K562 (cell line): ENCODE data around the gene ABCA13.

Source experiments
- CHD1 ChIP-seq: fragments of 200-600 bp; sonication (generic); IDR thresholded peaks from one replicate; pipeline ENCODE4 v1.6.1; 2012; ENCODE audit warnings: mild to moderate bottlenecking, moderate library complexity, low read length, inconsistent platforms
- EP300 ChIP-seq: IDR thresholded peaks from 2 replicates; pipeline ENCODE4 v1.6.1; 2012; ENCODE audit warnings: low read length, improper control_type of control experiment
- FIP1L1 ChIP-seq: fragments of 200-400 bp; formaldehyde crosslinking; IDR thresholded peaks from 2 replicates; pipeline ENCODE4 v1.6.1; 2018; ENCODE audit warnings: mild to moderate bottlenecking, low read depth, low read length; ENCODE audit not compliant: poor library complexity, severe bottlenecking
- FOXA3 ChIP-seq, 2 experiments: fragments of 450-650 bp in 1 of 2; sonication (generic) in 1 of 2; formaldehyde crosslinking; IDR thresholded peaks in 1 of 2; conservative IDR thresholded peaks in 1 of 2; 2 replicates each; pipeline versions ENCODE4 v1.4.0 to v1.8.0; 2020 to 2022; ENCODE audit warnings: mild to moderate bottlenecking in 2 of 2, missing genetic modification reagents in 1 of 2
- HMG20A ChIP-seq: fragments of 450-650 bp; formaldehyde crosslinking; conservative IDR thresholded peaks from 2 replicates; pipeline ENCODE4 v1.4.0; 2020; ENCODE audit warnings: mild to moderate bottlenecking, mixed read lengths
- NFXL1 ChIP-seq: fragments of 450-650 bp; formaldehyde crosslinking; IDR thresholded peaks from 2 replicates; pipeline ENCODE4 v1.4.0; 2021; ENCODE audit warnings: mild to moderate bottlenecking
- SRSF7 ChIP-seq: fragments of 200-400 bp; formaldehyde crosslinking; optimal IDR thresholded peaks from 2 replicates; pipeline ENCODE3; 2017; ENCODE audit warnings: mild to moderate bottlenecking, low read depth, low read length
- ZNF311 ChIP-seq: fragments of 250-450 bp; sonication (Bioruptor Pico); IDR thresholded peaks from 2 replicates; pipeline ENCODE4 v1.4.0; 2020; ENCODE audit warnings: mild to moderate bottlenecking, moderate library complexity
- ZNF561 ChIP-seq: fragments of 450-650 bp; formaldehyde crosslinking; conservative IDR thresholded peaks from 2 replicates; pipeline ENCODE4 v1.4.0; 2020; ENCODE audit warnings: mild to moderate bottlenecking, moderate library complexity
- TF ChIP-seq, protein P1 (sequence below), 2 experiments: fragments of 450-650 bp; formaldehyde crosslinking in 1 of 2; IDR thresholded peaks; 2 replicates each; pipeline versions ENCODE4 v1.4.0 to v1.6.1; 2014 to 2020; ENCODE audit warnings: mild to moderate bottlenecking in 2 of 2, borderline replicate concordance in 1 of 2, low read depth in 1 of 2
- TF ChIP-seq, protein P2 (sequence below), 3 experiments: IDR thresholded peaks in 2 of 3; conservative IDR thresholded peaks in 1 of 3; 2 replicates each; pipeline ENCODE4 v1.5.1; 2011 to 2012; ENCODE audit warnings: low read length in 3 of 3, mild to moderate bottlenecking in 3 of 3, control low read depth in 2 of 3, improper control_type of control experiment in 1 of 3, inconsistent platforms in 1 of 3, low read depth in 1 of 3, mixed read lengths in 1 of 3, moderate library complexity in 1 of 3; ENCODE audit not compliant: insufficient read depth in 2 of 3
- TF ChIP-seq, protein P3 (sequence below): sonication (generic); formaldehyde crosslinking; IDR thresholded peaks from 2 replicates; pipeline ENCODE4 v1.9.0; 2022; ENCODE audit warnings: mild to moderate bottlenecking, missing genetic modification reagents

DNA sequence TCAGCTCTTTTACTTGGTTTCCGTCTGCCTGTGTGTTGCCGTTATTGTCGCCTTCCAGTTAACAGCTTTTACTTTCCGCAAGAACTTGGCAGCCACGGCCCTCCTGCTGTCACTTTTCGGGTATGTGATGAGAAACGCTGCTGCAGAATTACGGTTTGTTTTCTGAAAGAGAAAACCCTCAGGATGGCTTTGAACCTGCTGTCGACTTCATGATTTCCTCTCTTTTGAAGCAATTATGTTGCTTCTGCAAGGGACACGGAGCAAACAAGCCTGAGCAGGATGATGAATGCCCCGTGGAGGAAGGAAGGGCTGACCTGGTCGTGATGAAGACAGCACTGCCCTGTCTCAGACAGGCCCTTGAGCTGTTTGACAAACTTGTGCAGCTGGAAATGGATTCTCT, 339.8 kb downstream of the ABCA13 start:
- TF ChIP-seq CHD1 (no peak), NFXL1 (no peak), ZNF311 (CRISPR knock-in tag) (no peak), ZNF561 (CRISPR knock-in tag) (no peak), HMG20A (CRISPR knock-in tag) (no peak), SRSF7 (no peak), FIP1L1 (no peak), EP300 (no peak), FOXA3 (CRISPR knock-in tag; conservative IDR thresholded peaks at IDR 0.05 in 1 of 2, IDR thresholded peaks at IDR 0.05 in 1 of 2) (no peak)
- TF ChIP-seq, protein P1, sequence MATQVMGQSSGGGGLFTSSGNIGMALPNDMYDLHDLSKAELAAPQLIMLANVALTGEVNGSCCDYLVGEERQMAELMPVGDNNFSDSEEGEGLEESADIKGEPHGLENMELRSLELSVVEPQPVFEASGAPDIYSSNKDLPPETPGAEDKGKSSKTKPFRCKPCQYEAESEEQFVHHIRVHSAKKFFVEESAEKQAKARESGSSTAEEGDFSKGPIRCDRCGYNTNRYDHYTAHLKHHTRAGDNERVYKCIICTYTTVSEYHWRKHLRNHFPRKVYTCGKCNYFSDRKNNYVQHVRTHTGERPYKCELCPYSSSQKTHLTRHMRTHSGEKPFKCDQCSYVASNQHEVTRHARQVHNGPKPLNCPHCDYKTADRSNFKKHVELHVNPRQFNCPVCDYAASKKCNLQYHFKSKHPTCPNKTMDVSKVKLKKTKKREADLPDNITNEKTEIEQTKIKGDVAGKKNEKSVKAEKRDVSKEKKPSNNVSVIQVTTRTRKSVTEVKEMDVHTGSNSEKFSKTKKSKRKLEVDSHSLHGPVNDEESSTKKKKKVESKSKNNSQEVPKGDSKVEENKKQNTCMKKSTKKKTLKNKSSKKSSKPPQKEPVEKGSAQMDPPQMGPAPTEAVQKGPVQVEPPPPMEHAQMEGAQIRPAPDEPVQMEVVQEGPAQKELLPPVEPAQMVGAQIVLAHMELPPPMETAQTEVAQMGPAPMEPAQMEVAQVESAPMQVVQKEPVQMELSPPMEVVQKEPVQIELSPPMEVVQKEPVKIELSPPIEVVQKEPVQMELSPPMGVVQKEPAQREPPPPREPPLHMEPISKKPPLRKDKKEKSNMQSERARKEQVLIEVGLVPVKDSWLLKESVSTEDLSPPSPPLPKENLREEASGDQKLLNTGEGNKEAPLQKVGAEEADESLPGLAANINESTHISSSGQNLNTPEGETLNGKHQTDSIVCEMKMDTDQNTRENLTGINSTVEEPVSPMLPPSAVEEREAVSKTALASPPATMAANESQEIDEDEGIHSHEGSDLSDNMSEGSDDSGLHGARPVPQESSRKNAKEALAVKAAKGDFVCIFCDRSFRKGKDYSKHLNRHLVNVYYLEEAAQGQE (IDR thresholded peaks at IDR 0.05; ENCODE audit: borderline replicate concordance), result no peak
- TF ChIP-seq, protein P1 (CRISPR knock-in tag; IDR thresholded peaks at IDR 0.05; ENCODE audit: low read depth), result no peak
- TF ChIP-seq, protein P2, sequence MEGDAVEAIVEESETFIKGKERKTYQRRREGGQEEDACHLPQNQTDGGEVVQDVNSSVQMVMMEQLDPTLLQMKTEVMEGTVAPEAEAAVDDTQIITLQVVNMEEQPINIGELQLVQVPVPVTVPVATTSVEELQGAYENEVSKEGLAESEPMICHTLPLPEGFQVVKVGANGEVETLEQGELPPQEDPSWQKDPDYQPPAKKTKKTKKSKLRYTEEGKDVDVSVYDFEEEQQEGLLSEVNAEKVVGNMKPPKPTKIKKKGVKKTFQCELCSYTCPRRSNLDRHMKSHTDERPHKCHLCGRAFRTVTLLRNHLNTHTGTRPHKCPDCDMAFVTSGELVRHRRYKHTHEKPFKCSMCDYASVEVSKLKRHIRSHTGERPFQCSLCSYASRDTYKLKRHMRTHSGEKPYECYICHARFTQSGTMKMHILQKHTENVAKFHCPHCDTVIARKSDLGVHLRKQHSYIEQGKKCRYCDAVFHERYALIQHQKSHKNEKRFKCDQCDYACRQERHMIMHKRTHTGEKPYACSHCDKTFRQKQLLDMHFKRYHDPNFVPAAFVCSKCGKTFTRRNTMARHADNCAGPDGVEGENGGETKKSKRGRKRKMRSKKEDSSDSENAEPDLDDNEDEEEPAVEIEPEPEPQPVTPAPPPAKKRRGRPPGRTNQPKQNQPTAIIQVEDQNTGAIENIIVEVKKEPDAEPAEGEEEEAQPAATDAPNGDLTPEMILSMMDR (IDR thresholded peaks at IDR 0.05 in 2 of 3, conservative IDR thresholded peaks at IDR 0.05 in 1 of 3; ENCODE audit: insufficient read depth in 2 of 3, low read depth in 1 of 3, low read length in 3 of 3), result no peak
- TF ChIP-seq, protein P3, sequence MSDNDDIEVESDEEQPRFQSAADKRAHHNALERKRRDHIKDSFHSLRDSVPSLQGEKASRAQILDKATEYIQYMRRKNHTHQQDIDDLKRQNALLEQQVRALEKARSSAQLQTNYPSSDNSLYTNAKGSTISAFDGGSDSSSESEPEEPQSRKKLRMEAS, result no peak
